SU-DHL-6 (cell line): ENCODE measurements around the gene PPCS.

ENCODE experiments used
- EZH2phosphoT487 ChIP-seq: fragments of 200-600 bp; sonication (generic), shearing (Covaris generic); conservative IDR thresholded peaks from 2 replicates; pipeline ENCODE4 v1.6.1; 2018; ENCODE audit warnings: mild to moderate bottlenecking, antibody characterized with exemption, low read length, moderate library complexity, mixed read lengths
- TF ChIP-seq, protein P1 (sequence below): fragments of 200-600 bp; sonication (generic); IDR thresholded peaks from one replicate; pipeline ENCODE4 v1.5.1; 2017; ENCODE audit warnings: antibody characterized with exemption, mild to moderate bottlenecking, low read length, moderate library complexity; ENCODE audit not compliant: insufficient read depth, poor library complexity, severe bottlenecking

DNA sequence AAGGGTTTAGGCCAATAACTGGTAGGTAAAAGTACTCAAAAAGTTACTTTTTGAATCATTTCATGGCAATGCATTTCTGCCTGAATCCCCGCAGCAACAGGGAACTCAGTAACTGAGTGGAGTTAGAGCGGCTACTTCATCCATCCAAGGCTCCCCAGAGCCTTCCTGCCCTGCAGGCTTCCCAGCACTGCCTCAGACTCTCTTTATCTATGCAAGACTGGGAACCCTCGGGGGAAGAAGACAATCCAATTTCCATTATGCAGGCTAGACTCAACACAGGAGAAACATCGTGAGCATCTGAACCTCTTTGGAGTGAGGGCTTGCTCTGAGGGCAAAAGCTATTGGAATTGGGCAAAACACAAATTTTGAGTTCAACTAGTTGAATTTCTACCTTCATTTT, 23.6 kb upstream of the PPCS start:
- TF ChIP-seq, protein P1, sequence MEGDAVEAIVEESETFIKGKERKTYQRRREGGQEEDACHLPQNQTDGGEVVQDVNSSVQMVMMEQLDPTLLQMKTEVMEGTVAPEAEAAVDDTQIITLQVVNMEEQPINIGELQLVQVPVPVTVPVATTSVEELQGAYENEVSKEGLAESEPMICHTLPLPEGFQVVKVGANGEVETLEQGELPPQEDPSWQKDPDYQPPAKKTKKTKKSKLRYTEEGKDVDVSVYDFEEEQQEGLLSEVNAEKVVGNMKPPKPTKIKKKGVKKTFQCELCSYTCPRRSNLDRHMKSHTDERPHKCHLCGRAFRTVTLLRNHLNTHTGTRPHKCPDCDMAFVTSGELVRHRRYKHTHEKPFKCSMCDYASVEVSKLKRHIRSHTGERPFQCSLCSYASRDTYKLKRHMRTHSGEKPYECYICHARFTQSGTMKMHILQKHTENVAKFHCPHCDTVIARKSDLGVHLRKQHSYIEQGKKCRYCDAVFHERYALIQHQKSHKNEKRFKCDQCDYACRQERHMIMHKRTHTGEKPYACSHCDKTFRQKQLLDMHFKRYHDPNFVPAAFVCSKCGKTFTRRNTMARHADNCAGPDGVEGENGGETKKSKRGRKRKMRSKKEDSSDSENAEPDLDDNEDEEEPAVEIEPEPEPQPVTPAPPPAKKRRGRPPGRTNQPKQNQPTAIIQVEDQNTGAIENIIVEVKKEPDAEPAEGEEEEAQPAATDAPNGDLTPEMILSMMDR, result no peak
- no peak for TF ChIP-seq EZH2phosphoT487
